Fibroblast of mammary gland (primary cell): ENCODE results near the gene DMRTB1.
"Not testable (repeated sequence)": the region's sequence is repeated elsewhere in the genome, so short reads cannot be mapped to it uniquely, and the experiment has no call there.

ENCODE experiments used
- DNase-seq: peaks from one replicate; pipeline ENCODE4 v3.0.0-alpha.2; 2010; ENCODE audit warnings: low read depth
- H3K4me3 ChIP-seq: 2 replicates; pipeline ENCODE4 v1.5.1; 2011; ENCODE audit warnings: low read depth, mild to moderate bottlenecking, low read length, moderate library complexity; ENCODE audit not compliant: control insufficient read depth
- TF ChIP-seq, protein P1 (sequence below): conservative IDR thresholded peaks from 2 replicates; pipeline ENCODE4 v1.5.1; 2011; ENCODE audit warnings: low read depth, low read length, inconsistent platforms; ENCODE audit not compliant: control insufficient read depth, insufficient read depth

DMRTB1 gene

GRCh38 chr1:53432611-53433010 lies 26.6 kb upstream of the DMRTB1 start:
- no peak for DNase-seq
- no peak overlapping the region for H3K4me3 ChIP-seq
- TF ChIP-seq, protein P1, sequence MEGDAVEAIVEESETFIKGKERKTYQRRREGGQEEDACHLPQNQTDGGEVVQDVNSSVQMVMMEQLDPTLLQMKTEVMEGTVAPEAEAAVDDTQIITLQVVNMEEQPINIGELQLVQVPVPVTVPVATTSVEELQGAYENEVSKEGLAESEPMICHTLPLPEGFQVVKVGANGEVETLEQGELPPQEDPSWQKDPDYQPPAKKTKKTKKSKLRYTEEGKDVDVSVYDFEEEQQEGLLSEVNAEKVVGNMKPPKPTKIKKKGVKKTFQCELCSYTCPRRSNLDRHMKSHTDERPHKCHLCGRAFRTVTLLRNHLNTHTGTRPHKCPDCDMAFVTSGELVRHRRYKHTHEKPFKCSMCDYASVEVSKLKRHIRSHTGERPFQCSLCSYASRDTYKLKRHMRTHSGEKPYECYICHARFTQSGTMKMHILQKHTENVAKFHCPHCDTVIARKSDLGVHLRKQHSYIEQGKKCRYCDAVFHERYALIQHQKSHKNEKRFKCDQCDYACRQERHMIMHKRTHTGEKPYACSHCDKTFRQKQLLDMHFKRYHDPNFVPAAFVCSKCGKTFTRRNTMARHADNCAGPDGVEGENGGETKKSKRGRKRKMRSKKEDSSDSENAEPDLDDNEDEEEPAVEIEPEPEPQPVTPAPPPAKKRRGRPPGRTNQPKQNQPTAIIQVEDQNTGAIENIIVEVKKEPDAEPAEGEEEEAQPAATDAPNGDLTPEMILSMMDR: no peak

- not testable (repeated sequence) for DNase-seq, H3K4me3 ChIP-seq
Measured at GRCh38 chr1:53434405-53435007, 24.7 kb upstream of the DMRTB1 start.

DNA sequence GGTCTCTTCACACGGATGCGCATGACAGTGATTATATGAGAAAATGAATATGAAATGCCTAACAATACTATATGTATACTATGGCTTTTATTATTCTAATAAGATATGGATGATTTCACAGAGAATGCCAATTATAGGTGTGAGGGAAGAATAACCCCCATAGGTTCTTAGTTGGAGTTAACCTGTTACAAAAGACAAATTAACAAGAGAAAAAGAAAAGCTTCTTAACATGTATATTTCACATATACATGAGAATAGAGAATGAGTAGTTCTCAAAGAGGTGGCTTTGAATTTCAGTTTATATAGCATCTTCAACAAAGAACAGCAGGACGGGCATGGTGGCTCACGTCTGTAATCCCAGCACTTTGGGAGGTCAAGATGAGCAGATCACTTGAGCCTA lies 24.0 kb upstream of the DMRTB1 start:
- H3K4me3 ChIP-seq: no peak overlapping the region
- no peak for DNase-seq
- TF ChIP-seq, protein P1: no peak

DNA sequence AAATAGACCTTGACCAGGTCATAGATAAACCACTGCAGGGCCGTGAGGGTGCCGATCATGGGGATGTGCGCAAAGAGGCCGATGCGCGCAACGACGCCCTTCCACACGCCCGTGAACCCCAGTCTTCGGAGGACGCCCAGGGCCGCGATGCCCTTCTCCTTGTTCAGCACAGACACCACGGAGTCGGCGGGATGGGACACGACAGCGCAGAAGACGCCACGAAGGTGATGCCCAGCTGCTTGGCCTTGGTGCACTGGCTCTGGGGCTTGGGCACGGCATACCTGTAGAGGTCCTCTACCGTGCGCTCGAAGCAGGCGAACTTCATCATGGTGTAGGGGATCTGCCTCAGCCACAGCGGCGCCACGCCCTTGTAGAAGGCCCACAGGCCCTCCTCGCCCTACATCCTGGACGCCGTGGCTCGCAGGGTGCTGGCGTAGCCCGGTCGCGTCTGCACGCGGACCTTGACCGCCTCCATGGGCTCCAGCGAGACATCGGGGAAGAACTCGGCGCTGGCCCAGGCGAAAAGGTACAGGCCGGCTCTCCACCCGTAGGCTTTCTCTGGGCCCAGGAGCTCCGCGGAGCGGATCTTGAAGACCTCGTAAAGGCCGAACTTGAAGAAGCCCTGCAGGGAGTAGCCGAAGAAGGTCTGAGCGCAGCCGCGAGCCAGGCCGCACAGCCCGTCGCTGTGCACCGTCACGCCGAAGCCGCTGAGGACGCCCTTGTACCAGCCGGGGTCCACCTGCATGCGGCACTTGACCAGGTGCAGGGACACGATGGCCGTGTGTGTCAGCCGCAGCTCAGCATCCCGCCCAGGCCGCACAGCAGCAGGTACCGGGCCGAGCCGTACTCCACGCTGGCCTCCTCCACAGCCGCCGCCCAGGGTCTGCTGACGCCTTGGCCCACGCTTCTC lies 20.5 kb upstream of the DMRTB1 start:
- no peak for DNase-seq
- H3K4me3 ChIP-seq: no peak overlapping the region
- TF ChIP-seq, protein P1: no peak

DNA sequence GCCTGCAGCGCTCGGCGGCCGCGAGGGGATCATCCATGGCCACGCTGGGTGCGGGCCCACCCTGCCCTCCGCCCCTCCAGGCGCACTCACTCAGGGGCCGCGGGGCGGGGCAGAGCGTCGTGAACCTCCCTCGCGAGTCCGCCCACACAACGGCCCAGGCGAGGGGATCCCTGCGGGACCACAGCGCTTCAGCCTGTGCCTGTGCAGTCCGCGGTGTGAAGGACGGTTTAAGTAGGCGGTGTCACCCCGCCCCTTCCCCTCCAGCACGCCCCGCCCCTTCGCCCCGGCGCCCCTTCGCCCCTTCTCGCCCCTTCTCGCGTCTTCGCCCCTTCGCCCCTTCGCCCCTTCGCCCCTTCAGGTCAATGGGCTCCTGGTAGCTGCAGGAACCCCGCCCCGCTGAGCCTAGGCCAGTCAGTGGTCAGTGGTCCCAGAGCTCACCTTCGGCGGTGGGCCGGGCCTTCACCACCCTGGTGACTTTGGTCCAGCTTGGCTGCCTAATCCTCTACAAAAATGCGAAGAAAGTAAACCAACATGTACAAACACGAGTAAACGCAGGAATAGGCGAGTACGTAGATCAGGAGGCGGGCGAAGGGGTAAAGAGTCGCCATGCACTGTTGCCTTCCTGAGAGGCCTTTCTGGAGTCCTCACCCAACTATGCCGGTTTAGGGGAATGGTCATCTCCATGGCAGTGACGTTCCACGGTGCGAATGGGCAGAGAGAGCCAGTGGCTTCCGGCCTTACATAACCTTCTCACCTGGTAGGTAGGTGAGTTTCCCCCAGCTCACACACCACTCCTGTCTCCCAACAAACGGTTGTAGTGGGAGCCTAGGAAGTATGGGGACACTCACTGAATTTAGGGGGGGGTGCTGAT lies 19.6 kb upstream of the DMRTB1 start:
- H3K4me3 ChIP-seq: no peak overlapping the region
- DNase-seq: no peak
- TF ChIP-seq, protein P1: no peak

DNA sequence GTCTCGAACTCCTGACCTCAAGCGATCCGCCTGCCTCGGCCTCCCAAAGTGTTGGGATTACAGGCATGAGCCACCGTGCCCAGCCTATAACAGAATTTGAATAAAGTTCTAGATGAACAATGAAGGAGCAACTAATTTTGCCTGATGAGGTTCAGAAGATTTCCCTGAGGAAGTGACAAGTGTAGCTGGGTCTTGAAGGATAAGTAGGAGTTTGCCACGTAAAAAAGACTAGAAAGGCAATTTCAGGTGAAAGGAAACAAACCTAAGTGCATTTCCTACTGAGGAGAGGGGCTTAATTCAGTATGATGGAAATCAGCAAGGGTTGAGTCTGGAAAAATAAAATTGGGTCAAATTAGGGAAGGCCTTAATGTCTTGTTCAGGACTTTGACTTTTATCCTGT lies 18.6 kb upstream of the DMRTB1 start:
- H3K4me3 ChIP-seq: no peak overlapping the region
- TF ChIP-seq, protein P1: no peak
- DNase-seq: no peak
